GM18502 (cell line): Measurements from ENCODE around the gene TSC22D3.
"Not testable (repeated sequence)": the region's sequence is repeated elsewhere in the genome, so short reads cannot be mapped to it uniquely, and the experiment has no call there.

Experiments used
- ATAC-seq: cut with Tn5 transposase; IDR thresholded peaks from one replicate; pipeline ENCODE4 v1.9.1; 2021; ENCODE audit warnings: mild to moderate bottlenecking; ENCODE audit not compliant: unreplicated experiment, poor library complexity

The TSC22D3 gene

GRCh38 chrX:107775734-107776511 lies at the start of gene TSC22D3:
Gene TSC22D3 (minus strand): TSS chrX:107775787. CDS start chrX:107775419, 368 bp downstream.
- ATAC-seq, result peak; percentile 89

DNA sequence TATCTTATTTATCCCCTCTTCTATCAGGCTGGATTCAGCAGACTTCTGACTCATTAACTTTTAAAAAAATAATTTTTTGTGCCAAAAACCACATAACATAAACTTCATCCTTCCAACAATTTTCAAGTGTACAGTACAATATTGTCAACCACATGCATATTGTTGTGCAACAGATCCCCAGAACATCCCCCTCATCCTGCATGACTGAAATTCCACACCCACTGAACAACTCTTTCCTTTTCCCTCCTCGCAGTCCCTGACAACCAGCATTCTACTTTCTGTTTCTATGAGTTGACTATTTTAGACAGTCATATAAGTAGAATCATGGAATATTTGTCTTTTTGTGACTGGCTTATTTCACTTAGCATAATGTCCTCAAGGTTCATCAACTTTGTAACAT lies 47.9 kb upstream of the TSC22D3 start:
- ATAC-seq, result no peak

DNA sequence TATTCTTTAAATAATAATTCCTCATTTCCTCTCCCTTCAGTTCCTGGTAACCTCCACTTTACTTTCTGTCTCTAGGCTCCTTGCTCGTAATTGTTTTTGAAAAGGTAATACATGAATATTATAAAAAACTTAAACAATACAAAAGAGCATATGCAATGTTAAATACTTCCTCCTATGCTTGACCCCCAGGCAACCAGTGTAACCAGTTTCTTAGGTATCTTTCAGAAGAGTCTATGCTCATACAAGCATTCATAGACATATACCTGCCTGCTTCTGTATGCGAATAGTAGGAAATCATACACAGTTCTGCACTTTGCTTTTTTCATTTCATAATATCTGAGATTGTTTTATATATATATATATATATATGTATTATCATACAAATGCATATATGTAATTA lies 47.5 kb upstream of the TSC22D3 start:
- ATAC-seq, result no peak

GRCh38 chrX:107818900-107819521 lies 43.4 kb upstream of the TSC22D3 start:
- no peak for ATAC-seq

GRCh38 chrX:107810053-107810452 lies 34.5 kb upstream of the TSC22D3 start:
- ATAC-seq, result not testable (repeated sequence)

GRCh38 chrX:107805179-107805578 lies 29.6 kb upstream of the TSC22D3 start:
- ATAC-seq, result no peak

- ATAC-seq, result no peak
Observed at GRCh38 chrX:107804427-107804826, 28.8 kb upstream of the TSC22D3 start.

GRCh38 chrX:107787827-107788226 lies 12.2 kb upstream of the TSC22D3 start:
- no peak for ATAC-seq

GRCh38 chrX:107780525-107780924 lies 4.9 kb upstream of the TSC22D3 start:
- ATAC-seq, result no peak

- no peak for ATAC-seq
Observed at GRCh38 chrX:107777536-107777832, 1.9 kb upstream of the TSC22D3 start, which contains the start of gene NCBP2L. Gene NCBP2L (plus strand): TSS chrX:107777733. CDS start chrX:107794221, 16,488 bp downstream.

DNA sequence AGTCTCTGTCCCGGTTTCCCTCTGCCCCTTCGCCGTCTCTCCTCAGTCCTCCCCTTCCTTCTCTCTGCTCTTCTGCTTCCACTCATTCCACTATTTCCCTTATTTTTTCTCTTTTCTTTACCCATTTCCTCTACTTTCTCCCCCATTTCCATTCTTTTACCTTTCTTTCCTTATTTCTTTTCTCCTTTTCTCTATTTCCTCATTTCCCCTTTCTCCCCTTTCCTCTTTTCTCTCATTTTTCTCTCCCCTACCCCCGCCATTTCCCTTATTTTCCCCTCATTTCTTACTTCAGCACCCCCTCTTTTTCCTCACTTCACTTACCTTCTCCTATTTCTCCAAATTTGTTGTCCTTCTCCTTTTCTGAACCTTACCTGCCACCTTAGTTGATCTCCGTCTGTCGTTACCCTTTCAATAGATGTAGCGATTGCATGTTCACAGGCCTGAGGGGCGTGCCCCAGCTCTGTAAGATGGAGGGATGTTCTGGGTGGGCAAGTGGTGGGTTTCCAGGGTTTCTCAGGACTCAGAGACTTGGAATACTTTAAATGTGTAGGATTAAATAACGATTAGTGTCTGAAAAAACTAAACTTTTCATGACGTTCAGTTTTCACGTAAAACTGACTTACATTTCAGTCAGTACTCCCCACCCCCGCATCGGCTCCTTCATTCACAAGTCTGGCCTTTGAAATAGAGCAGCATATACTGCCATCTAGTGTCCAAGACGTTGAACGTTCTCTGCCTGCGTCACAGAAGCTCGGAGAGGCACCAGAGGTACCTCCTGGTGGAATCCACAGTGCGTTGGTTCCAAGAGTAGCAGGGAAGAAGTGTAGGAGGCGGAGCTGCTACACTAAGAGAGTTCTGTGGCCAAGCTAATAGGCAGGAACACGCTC lies 1.3 kb upstream of the TSC22D3 start:
- peak; percentile 75 for ATAC-seq

GRCh38 chrX:107775000-107775733 lies 420 bp downstream of the TSC22D3 start:
- ATAC-seq, result peak; percentile 29

DNA sequence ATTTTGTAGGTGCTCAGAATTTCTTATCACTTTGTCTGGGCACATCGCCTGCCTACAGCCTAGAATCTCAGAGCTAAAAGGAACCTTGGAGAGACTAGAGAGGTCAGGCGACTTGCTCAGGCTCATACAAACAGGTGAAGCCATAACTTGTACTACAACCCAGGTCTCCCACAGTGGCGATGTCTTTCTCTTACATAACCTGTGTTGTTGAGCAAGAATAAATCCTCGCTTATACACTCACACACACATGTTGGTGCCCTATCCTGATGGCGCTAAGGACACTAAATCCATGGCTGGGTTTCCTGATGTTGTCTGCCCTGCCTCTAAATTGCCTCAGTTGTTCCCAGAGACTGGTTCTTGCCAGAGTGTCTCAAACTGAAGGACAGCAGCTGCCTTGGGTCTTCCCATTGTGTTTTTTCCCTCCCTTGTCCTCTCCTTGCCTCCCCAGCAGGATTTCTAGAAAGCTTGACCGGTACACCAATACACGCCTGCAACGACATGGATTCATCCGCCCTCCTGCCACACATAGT lies 1.6 kb downstream of the TSC22D3 start:
- ATAC-seq, result no peak

GRCh38 chrX:107773206-107773605 lies 2.4 kb downstream of the TSC22D3 start:
- no peak for ATAC-seq

DNA sequence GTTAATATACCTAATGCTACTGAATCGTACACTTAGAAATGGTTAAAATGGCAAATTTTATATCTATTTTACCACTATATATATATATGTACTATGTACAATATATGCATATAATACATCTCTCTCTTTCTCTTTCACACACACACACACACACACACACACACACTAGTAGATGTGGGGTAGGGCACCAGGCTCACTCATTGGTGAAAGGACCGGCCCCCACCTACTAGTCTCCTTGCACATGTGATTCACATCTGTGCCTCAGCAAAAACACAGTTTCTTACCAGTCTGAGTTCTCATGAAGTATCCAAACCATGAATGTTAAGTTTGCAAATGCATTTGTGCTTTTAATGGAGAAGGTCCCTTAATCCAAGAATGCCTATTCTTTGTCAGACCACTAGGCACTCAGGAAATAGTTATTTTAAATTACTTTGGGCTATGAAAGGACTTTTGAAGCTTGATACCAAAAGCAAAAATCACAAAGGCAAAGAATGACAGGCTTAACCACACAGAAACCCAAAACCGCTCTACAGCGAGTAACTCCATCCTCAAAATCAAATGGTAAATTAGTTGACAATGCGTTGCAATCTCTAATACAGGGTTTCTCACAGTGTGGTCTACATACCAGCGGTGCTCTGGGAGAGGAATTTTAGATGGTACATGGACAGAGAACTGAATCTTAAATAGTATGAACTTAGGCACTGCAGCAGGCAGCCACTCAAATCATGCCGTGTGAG lies 5.8 kb downstream of the TSC22D3 start:
- no peak for ATAC-seq

DNA sequence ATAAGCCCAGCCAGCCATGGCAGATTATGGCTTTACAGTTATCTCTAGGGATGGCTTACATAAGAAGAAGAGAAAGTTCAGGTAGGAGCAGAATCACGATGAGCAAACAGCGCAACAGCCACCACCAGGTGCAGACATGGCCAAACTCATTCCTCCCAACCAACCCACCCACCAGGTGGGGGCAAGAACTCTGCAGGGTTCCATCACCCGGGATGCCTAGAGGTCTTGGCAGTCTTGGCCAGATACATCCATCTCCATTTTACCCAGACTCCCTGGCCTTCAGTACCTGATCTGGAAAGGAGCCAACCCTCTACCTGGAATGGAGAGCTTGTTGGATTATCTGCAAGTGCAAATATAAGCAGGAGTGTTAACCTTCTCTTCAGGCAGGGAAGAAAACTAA lies 7.5 kb downstream of the TSC22D3 start:
- no peak for ATAC-seq

- peak; percentile 86 for ATAC-seq
Observed at GRCh38 chrX:107766470-107767150, 9.0 kb downstream of the TSC22D3 start.

GRCh38 chrX:107764845-107765608 lies 10.6 kb downstream of the TSC22D3 start:
- ATAC-seq, result no peak
